Osteoblast (primary cell): ENCODE data around the gene ZNF358. TPM values are rescaled to one million over a fixed set of nuclear protein-coding genes. Genes with fewer than 3 reads are reported as not detected.
A peak's percentile ranks its signal among the peaks of the same experiment; 100 is the strongest.

Source experiments
- DNase-seq: peaks from one replicate; pipeline ENCODE4 v3.0.0; 2011; ENCODE audit warnings: low spot score, mixed read lengths; ENCODE audit not compliant: insufficient read length; ENCODE audit errors: missing footprints
- H2AFZ ChIP-seq: 2 replicates; pipeline ENCODE4 v1.6.0; 2011; ENCODE audit warnings: mild to moderate bottlenecking, low read length
- H3K27ac ChIP-seq: 2 replicates; pipeline ENCODE4 v1.5.1; 2011; ENCODE audit warnings: mild to moderate bottlenecking, low read depth, low read length, moderate library complexity
- H3K27me3 ChIP-seq: 2 replicates; pipeline ENCODE4 v1.6.0; 2012; ENCODE audit warnings: mild to moderate bottlenecking, control low read depth, inconsistent platforms, low read length, moderate library complexity; ENCODE audit not compliant: insufficient read depth
- H3K36me3 ChIP-seq: 2 replicates; pipeline ENCODE4 v1.5.1; 2011; ENCODE audit warnings: mild to moderate bottlenecking, low read length, control low read depth, moderate library complexity; ENCODE audit not compliant: insufficient read depth
- H3K4me1 ChIP-seq: 2 replicates; pipeline ENCODE4 v1.5.1; 2011; ENCODE audit warnings: mild to moderate bottlenecking, low read length, control low read depth, moderate library complexity; ENCODE audit not compliant: insufficient read depth
- H3K4me2 ChIP-seq: 2 replicates; pipeline ENCODE4 v1.6.0; 2011; ENCODE audit warnings: mild to moderate bottlenecking, low read length; ENCODE audit not compliant: insufficient read depth
- H3K4me3 ChIP-seq: fragments of 200-600 bp; sonication (generic); 3 replicates; pipeline ENCODE4 v1.5.1; 2012; ENCODE audit warnings: mild to moderate bottlenecking, low read length, inconsistent platforms; ENCODE audit not compliant: insufficient read depth
- H3K79me2 ChIP-seq: 2 replicates; pipeline ENCODE4 v1.6.0; 2012; ENCODE audit warnings: mild to moderate bottlenecking, low read length, control low read depth, inconsistent platforms; ENCODE audit not compliant: insufficient read depth
- H3K9me3 ChIP-seq: 2 replicates; pipeline ENCODE4 v1.5.1; 2011; ENCODE audit warnings: low read depth, low read length, control low read depth
- H4K20me1 ChIP-seq: 2 replicates; pipeline ENCODE4 v1.6.0; 2012; ENCODE audit warnings: mild to moderate bottlenecking, low read length, control low read depth; ENCODE audit not compliant: insufficient read depth
- total RNA-seq: library from RNA; depleted of rRNA; stranded (reverse); fragments of >200 nt; gene quantifications from 2 replicates; pipeline ENCODE4 v1.2.3, GENCODE V29; 2012
- TF ChIP-seq, protein P1 (sequence below): IDR thresholded peaks from 2 replicates; pipeline ENCODE4 v1.5.1; 2011; ENCODE audit warnings: mild to moderate bottlenecking, low read depth, low read length, moderate library complexity; ENCODE audit errors: extremely low read depth

The ZNF358 gene
- total RNA-seq, 1 donor, result 26.1 TPM

DNA sequence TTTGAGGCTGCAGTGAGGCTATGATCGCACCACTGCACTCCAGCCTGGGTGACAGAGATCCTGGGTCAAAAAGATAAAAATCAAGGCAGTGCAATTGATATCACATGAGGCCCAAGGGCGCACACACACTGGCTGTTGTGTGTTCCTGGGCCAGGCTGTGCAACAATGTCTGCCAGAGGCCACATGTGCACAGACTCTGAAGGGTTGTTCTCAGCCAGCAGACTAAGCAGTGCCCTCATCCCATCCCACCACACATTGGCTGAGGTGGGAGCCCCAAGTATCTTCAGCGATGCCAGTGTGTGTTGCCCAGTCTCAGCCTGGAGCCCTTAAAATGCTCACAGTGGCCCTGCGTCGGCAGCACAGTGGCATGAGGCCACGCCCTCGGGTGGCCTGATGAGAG is 39.7 kb upstream of the ZNF358 start:
- no peaks in the 10 kb centered on the region for H3K79me2 ChIP-seq
- no peak overlapping the region for H3K4me3 ChIP-seq
- no peaks in the 10 kb centered on the region for H3K9me3 ChIP-seq
- no peak overlapping the region for H3K4me2 ChIP-seq
- no peak overlapping the region for H3K27ac ChIP-seq
- peaks cover 5% of the 10 kb centered on the region for H4K20me1 ChIP-seq
- no peak overlapping the region for H2AFZ ChIP-seq
- TF ChIP-seq, protein P1, sequence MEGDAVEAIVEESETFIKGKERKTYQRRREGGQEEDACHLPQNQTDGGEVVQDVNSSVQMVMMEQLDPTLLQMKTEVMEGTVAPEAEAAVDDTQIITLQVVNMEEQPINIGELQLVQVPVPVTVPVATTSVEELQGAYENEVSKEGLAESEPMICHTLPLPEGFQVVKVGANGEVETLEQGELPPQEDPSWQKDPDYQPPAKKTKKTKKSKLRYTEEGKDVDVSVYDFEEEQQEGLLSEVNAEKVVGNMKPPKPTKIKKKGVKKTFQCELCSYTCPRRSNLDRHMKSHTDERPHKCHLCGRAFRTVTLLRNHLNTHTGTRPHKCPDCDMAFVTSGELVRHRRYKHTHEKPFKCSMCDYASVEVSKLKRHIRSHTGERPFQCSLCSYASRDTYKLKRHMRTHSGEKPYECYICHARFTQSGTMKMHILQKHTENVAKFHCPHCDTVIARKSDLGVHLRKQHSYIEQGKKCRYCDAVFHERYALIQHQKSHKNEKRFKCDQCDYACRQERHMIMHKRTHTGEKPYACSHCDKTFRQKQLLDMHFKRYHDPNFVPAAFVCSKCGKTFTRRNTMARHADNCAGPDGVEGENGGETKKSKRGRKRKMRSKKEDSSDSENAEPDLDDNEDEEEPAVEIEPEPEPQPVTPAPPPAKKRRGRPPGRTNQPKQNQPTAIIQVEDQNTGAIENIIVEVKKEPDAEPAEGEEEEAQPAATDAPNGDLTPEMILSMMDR, result no peak
- peaks cover 12% of the 10 kb centered on the region for H3K4me1 ChIP-seq
- H3K27me3 ChIP-seq, result no peaks in the 10 kb centered on the region
- H3K36me3 ChIP-seq, result peaks cover 3% of the 10 kb centered on the region
- peak; percentile 83 for DNase-seq

DNA sequence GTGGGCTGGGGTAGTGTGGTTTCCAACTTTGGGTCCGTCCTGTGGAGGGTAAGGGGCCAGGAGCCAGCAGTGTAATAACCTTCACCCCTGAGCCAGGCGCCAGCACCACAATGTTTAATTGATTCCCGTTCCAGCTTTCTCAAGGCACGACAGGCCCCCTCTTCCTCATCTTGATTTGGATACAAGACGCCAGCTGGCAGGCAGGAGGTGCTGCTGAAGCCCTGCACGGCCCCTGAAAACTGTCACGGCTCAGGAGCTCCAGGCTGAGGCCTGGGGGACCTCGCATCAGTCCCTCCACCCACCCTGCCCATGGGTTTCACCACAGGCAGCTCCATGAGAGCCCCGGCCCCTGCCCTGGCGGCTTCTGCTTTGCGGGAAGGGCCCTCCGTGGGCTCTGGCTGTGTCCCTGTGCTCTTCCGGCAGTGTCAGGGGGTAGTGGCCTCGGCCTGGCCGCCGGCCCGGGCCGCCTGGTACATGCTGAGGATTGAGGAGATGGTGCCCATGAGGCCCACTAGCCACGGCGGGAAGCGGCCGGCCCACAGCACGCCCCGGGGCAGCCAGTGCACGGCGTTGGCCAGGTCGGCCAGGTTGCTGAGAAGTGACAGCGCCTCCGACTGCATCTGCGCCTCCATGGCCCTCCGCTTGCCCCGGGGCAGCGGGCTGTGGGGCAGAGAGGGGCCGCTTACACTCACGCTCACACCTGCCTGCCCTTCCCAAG is 39.0 kb upstream of the ZNF358 start:
- H3K4me3 ChIP-seq, result no peak overlapping the region
- no peak overlapping the region for H3K27ac ChIP-seq
- H3K4me1 ChIP-seq, result peaks cover 12% of the 10 kb centered on the region
- peaks cover 3% of the 10 kb centered on the region for H3K36me3 ChIP-seq
- TF ChIP-seq, protein P1, result no peak
- no peaks in the 10 kb centered on the region for H3K9me3 ChIP-seq
- H3K27me3 ChIP-seq, result no peaks in the 10 kb centered on the region
- H3K79me2 ChIP-seq, result no peaks in the 10 kb centered on the region
- H2AFZ ChIP-seq, result no peak overlapping the region
- peak; percentile 85 for DNase-seq
- peaks cover 1% of the 10 kb centered on the region for H4K20me1 ChIP-seq
- no peak overlapping the region for H3K4me2 ChIP-seq

DNA sequence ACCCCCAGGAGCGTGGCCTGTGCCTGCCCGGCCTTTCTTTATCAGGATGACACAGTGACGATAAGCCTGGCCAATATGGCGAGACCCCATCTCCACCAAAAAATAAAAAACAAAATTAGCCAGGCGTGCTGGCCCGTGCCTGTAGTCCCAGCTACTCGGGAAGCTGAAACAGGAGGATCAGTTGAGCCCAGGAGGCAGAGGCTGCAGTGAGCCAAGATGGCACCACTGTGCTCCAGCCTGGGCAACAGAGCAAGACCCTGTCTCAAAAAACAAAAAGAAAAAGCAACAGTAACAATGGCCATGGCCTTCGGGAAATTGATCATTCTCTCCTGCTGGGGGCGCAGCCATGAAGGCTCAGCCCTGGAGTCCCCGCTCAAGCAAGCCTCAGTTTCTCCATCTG is 38.1 kb upstream of the ZNF358 start:
- TF ChIP-seq, protein P1, result no peak
- Histone ChIP-seq H2AFZ (no peak overlapping the region), H3K36me3 (no peaks in the 10 kb centered on the region), H3K4me3 (no peak overlapping the region), H4K20me1 (no peaks in the 10 kb centered on the region), H3K4me2 (no peak overlapping the region), H3K4me1 (peaks cover 12% of the 10 kb centered on the region), H3K27me3 (no peaks in the 10 kb centered on the region), H3K27ac (no peak overlapping the region), H3K9me3 (no peaks in the 10 kb centered on the region), H3K79me2 (no peaks in the 10 kb centered on the region)
- DNase-seq, result peak; percentile 69

DNA sequence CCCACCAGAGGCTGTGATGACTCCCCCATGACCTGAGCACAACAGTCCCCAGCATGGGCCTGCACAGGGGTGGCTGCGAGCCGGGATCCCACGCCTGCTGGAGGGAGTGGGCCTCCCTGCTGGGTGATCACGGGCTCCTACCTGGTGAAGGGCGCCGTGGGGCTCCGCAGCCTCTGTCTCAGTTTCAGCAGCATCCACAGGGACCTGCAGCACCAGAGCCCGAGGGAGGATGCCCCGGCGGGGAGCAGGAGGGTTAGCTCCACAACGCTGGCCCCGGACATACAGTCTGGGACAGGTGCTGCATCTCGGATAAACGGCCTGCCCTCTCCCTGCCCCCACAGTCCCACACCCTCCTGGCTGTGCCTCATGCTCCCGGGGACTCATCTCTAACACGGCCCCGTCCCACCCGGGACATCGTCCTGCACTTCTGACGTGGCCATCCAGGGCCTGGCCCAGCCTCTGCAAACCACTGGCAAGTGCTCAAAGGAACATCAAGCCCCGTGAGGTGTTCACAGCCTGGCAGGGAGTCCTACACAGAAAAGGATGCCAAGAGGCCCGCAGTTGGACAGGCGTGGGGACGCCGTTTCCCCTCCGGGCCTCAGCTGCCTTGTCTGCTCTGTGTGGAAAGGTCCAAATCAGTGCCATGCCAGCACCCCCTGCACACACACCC is 37.6 kb upstream of the ZNF358 start:
- H2AFZ ChIP-seq, result no peak overlapping the region
- H3K9me3 ChIP-seq, result no peaks in the 10 kb centered on the region
- H3K4me1 ChIP-seq, result peaks cover 12% of the 10 kb centered on the region
- H4K20me1 ChIP-seq, result no peaks in the 10 kb centered on the region
- H3K79me2 ChIP-seq, result no peaks in the 10 kb centered on the region
- no peak overlapping the region for H3K4me3 ChIP-seq
- DNase-seq, result peak; percentile 89
- H3K27ac ChIP-seq, result no peak overlapping the region
- no peaks in the 10 kb centered on the region for H3K36me3 ChIP-seq
- H3K4me2 ChIP-seq, result no peak overlapping the region
- no peaks in the 10 kb centered on the region for H3K27me3 ChIP-seq
- TF ChIP-seq, protein P1, result no peak
